ENCODE results near the gene TPMT.

- TF ChIP-seq, protein P1, sequence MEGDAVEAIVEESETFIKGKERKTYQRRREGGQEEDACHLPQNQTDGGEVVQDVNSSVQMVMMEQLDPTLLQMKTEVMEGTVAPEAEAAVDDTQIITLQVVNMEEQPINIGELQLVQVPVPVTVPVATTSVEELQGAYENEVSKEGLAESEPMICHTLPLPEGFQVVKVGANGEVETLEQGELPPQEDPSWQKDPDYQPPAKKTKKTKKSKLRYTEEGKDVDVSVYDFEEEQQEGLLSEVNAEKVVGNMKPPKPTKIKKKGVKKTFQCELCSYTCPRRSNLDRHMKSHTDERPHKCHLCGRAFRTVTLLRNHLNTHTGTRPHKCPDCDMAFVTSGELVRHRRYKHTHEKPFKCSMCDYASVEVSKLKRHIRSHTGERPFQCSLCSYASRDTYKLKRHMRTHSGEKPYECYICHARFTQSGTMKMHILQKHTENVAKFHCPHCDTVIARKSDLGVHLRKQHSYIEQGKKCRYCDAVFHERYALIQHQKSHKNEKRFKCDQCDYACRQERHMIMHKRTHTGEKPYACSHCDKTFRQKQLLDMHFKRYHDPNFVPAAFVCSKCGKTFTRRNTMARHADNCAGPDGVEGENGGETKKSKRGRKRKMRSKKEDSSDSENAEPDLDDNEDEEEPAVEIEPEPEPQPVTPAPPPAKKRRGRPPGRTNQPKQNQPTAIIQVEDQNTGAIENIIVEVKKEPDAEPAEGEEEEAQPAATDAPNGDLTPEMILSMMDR (IDR thresholded peaks at IDR 0.05), result no peak
- no peak for TF ChIP-seq POLR2A (IDR thresholded peaks at IDR 0.05)
- no peak for TF ChIP-seq EP300 (IDR thresholded peaks at IDR 0.05)
These were observed 37.1 kb upstream of the TPMT start for GRCh38 chr6:18192026-18192425.

Measured in suprapubic skin (tissue), 3 donors.